Measurements from ENCODE around the gene CWC15.
"Not testable (repeated sequence)": the region's sequence is repeated elsewhere in the genome, so short reads cannot be mapped to it uniquely, and the experiment has no call there.

The CWC15 gene

GRCh38 chr11:94973099-94973968 lies at the start of gene CWC15, which contains the start of gene KDM4D:
Gene CWC15 (minus strand): TSS chr11:94973556. CDS start chr11:94972185, 1,371 bp downstream.
Gene KDM4D (plus strand): TSS chr11:94973709. CDS start chr11:94997373, 23,664 bp downstream.
- DNase-seq (ENCODE audit: low spot score): peak; percentile 99

GRCh38 chr11:95021468-95021867 lies 48.1 kb upstream of the CWC15 start:
- DNase-seq (ENCODE audit: low spot score): not testable (repeated sequence)

- no peak for DNase-seq (ENCODE audit: low spot score)
Measured at GRCh38 chr11:95016139-95016538, 42.8 kb upstream of the CWC15 start.

GRCh38 chr11:95014184-95014821 lies 40.9 kb upstream of the CWC15 start:
- DNase-seq (ENCODE audit: low spot score): no peak

GRCh38 chr11:95011376-95011775 lies 38.0 kb upstream of the CWC15 start:
- no peak for DNase-seq (ENCODE audit: low spot score)

GRCh38 chr11:95005642-95006041 lies 32.3 kb upstream of the CWC15 start:
- no peak for DNase-seq (ENCODE audit: low spot score)

- no peak for DNase-seq (ENCODE audit: low spot score)
Measured at GRCh38 chr11:95003716-95004115, 30.4 kb upstream of the CWC15 start.

GRCh38 chr11:94998285-94998684 lies 24.9 kb upstream of the CWC15 start:
- DNase-seq (ENCODE audit: low spot score): no peak

- DNase-seq (ENCODE audit: low spot score): no peak
Measured at GRCh38 chr11:94997437-94997836, 24.1 kb upstream of the CWC15 start.

GRCh38 chr11:94993400-94993943 lies 20.1 kb upstream of the CWC15 start:
- no peak for DNase-seq (ENCODE audit: low spot score)

- no peak for DNase-seq (ENCODE audit: low spot score)
Measured at GRCh38 chr11:94988748-94989147, 15.4 kb upstream of the CWC15 start.

GRCh38 chr11:94987378-94987777 lies 14.0 kb upstream of the CWC15 start:
- DNase-seq (ENCODE audit: low spot score): no peak

GRCh38 chr11:94975599-94975998 lies 2.2 kb upstream of the CWC15 start:
- DNase-seq (ENCODE audit: low spot score): no peak

GRCh38 chr11:94974178-94974577 lies 822 bp upstream of the CWC15 start:
- no peak for DNase-seq (ENCODE audit: low spot score)

- no peak for DNase-seq (ENCODE audit: low spot score)
Measured at GRCh38 chr11:94972700-94973098, 657 bp downstream of the CWC15 start.

GRCh38 chr11:94968334-94968958 lies 4.9 kb downstream of the CWC15 start:
- no peak for DNase-seq (ENCODE audit: low spot score)

- no peak for DNase-seq (ENCODE audit: low spot score)
Measured at GRCh38 chr11:94964934-94965333, 8.4 kb downstream of the CWC15 start.

- no peak for DNase-seq (ENCODE audit: low spot score)
Measured at GRCh38 chr11:94961255-94961654, 12.1 kb downstream of the CWC15 start.

- DNase-seq (ENCODE audit: low spot score): no peak
Measured at GRCh38 chr11:94960488-94960887, 12.9 kb downstream of the CWC15 start.

GRCh38 chr11:94959179-94959578 lies 14.2 kb downstream of the CWC15 start:
- DNase-seq (ENCODE audit: low spot score): no peak

- no peak for DNase-seq (ENCODE audit: low spot score)
Measured at GRCh38 chr11:94958121-94958696, 15.1 kb downstream of the CWC15 start.

GRCh38 chr11:94956963-94957362 lies 16.4 kb downstream of the CWC15 start:
- no peak for DNase-seq (ENCODE audit: low spot score)

All from iPS-NIHi11 (cell line).